Activated CD4-positive, alpha-beta T cell treated with anti-CD3 and anti-CD28 coated beads, Interleukin-2, amount 50 U/mL, for 24 hours (primary cell): ENCODE data around the gene CLDN2.
A peak's percentile ranks its signal among the peaks of the same experiment; 100 is the strongest.
"Not testable (repeated sequence)": the region's sequence is repeated elsewhere in the genome, so short reads cannot be mapped to it uniquely, and the experiment has no call there.

Experiments
- DNase-seq, 2 donors: peaks; one replicate each; pipeline ENCODE4 v3.0.0-alpha.2; 2020; ENCODE audit warnings: low read depth in 1 of 2, low spot score in 1 of 2

CLDN2 gene

GRCh38 chrX:106919932-106920452, at the start of gene CLDN2:
TSS of gene CLDN2 (plus strand) at chrX:106920402. CDS start at chrX:106928229, 7,827 bp downstream.
- DNase-seq = no peak

DNA sequence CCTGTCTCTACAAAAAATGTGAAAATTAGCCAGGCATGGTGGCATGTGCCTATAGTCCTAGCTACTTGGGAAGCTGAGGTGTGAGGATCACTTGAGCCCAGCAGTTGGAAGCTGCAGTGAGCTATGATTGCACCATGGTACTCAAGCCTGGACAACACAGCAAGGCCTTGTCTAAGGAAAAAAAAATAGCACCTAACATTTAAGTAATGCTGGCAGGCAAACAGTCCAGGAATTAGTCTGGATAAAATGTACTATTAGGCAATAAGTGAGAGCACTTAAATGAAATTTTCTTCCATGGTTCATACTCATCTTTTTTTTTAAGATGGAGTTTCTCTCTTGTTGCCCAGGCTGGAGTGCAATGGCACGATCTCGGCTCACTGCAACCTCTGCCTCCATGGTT, 47.4 kb upstream of the CLDN2 start:
- not testable (repeated sequence) for DNase-seq

DNA sequence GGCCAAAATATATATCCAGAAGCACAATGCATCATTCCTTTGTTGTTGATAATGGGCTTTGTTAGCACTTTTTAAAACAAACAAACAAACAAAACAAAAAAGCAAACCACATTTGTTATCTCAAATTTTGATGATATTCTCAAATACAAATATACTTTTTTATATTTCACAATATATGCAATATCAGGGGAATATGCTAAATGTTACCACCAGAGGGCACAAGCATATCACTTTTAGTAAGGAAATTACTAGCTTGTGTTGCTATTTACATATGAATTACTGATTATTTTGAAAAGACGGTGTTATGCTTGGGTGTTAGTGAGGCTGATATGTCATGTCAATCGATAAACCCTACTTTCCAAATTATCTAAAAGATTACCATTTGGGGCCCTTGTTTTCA, 46.1 kb upstream of the CLDN2 start:
- DNase-seq = no peak

GRCh38 chrX:106875151-106875550, 45.1 kb upstream of the CLDN2 start:
- no peak for DNase-seq

GRCh38 chrX:106889468-106889867, 30.7 kb upstream of the CLDN2 start:
- DNase-seq = no peak

- no peak for DNase-seq
Measured at GRCh38 chrX:106891762-106892460, 28.3 kb upstream of the CLDN2 start.

GRCh38 chrX:106894392-106894909, 25.8 kb upstream of the CLDN2 start:
- peak in 1 of 2 donors; percentile 8 for DNase-seq

- no peak for DNase-seq
Measured at GRCh38 chrX:106894978-106895452, 25.2 kb upstream of the CLDN2 start.

DNA sequence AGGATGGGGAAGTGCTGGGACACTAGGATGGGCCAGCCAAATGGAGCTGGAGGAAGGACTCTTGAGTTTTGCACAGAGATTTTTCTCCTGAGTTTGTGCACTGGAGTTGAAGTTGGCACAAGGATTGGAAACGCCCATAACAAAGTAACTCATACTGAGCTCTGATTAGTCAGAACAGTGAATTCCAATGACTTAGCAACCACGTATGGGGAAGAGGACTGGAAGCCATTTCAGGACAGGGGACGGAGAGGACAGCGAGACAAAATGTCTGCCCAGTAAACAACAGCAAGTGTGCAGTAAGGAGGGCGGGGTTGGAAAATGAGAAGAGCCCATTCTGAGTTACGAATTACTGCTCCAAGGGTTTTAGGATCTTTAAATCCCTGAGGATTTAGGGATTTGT, 22.9 kb upstream of the CLDN2 start:
- no peak for DNase-seq

- no peak for DNase-seq
Measured at GRCh38 chrX:106898462-106898861, 21.7 kb upstream of the CLDN2 start.

GRCh38 chrX:106899276-106899675, 20.9 kb upstream of the CLDN2 start:
- DNase-seq = no peak

DNA sequence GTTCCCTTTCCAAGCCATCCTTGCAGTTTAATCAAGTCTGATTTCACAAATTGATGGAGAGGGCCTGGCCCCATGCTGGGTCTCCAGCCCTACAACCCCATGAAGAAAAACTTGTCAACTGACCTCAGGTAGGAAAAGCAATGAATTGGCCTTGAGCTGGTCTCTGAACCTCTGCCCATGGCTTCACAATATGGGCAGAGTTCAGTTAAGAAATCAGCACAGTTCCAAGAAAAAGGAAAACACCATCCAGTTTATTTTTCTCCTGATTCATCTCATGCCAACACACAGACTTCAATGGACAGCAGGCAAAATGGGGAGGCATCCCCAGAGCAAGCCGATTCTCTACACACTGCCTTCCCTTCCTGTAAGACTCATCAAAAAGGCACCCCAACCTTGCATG, 20.4 kb upstream of the CLDN2 start:
- no peak for DNase-seq

DNA sequence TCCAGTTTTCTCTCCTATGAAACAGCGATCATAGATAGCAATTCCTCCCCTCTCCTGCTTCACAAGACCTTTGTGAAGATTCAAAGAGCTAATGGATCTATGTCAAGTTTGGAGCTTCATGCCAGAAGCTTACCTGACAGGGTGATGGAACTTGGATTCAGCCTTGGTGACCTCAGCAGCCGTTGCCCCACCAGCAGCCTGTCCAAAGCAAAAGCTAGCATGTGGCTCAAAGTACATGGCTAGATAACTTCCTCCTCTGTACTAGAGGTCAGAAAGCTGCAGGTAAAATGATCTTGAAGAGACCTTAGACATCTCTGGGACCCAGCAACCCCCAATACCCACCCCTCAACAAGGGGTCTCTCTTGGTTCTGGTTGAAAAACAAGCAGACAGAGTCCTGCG, 18.9 kb upstream of the CLDN2 start:
- DNase-seq = no peak

DNA sequence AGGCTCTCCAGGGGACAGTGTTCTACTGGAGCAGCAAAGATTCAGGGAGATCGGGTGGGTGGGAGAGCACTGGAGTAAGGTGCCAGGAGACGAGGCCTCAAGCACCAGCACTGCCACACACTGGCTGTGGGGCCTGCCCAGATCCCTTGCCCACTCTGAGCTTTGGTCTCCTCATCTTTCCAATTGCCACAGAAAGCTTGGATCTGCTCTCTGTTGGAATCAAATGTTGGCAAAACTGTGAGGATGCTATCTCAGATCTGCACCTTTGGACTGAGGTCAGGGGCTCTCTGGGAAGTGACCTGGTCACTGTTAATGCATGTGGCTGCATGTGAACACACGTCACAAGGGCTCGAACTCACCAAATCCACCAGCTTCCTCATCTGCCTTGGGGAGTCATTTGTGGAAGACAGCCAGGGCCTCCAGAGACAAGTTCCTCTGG, 18.4 kb upstream of the CLDN2 start:
- no peak for DNase-seq

GRCh38 chrX:106902684-106903083, 17.5 kb upstream of the CLDN2 start:
- DNase-seq = no peak

DNA sequence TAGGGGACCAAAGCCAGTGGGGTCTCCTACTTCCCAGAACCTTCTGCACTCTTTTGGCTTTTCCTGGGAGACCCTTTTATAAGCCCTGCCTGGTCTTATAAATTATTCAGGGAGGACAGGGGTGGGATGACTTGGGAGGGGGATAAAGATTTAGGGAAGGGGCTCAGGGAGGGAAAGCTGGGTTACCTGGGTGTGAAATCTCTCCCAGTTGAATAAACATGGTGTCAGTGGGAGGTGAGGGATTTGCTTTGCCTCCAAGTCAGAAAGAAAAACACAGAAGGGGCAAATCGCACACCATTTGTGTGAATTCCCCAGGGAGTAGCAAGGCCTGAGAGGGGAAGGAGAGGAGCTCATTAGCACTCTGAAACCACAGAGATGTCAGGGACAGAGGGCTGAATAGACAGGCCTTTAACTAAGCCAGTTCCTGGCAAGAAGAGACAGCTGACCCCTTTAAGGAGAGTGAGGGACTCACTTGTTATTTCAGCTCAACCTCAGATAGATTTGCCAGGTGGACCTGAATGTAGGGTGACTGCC, 16.8 kb upstream of the CLDN2 start, which contains the start of gene RIPPLY1:
Gene RIPPLY1, minus strand, starts transcription at position 51 of the 534 bp plus-strand sequence. CDS start 54 bp downstream, outside the sequence.
- no peak for DNase-seq

DNA sequence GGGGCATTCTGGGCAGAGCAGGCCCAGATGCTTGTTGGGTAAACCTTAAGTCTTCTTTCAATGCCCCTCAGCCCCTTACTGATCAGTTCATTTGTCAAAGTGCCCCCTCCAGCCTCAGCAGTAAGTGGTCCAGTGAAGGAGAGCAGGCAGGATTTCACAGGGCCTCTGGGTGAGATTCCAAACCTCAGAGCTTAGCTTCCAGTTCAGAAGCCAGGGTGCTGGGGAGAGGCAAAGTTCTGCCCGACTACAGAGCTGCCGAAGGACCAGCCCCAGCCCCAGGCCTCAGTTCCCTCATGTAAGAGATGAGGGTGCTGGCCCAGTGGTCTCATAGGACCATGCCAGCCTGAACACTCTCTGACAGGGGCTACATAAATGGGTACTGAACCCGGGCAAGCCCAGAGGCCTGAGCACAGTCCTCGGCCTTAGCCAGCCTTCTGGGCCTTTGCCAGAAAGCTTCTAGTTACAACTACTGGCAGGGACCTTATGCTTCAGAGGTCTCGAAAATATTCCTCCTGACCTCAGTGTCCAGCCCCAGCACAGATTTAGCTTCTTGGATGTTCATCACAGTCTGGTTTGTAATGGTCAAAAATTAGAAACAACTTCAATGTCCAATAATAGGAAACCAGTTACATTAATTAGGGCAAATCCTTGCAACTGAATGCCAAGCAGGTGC, 16.2 kb upstream of the CLDN2 start:
- no peak for DNase-seq

- DNase-seq = no peak
Measured at GRCh38 chrX:106905064-106905708, 15.0 kb upstream of the CLDN2 start.

DNA sequence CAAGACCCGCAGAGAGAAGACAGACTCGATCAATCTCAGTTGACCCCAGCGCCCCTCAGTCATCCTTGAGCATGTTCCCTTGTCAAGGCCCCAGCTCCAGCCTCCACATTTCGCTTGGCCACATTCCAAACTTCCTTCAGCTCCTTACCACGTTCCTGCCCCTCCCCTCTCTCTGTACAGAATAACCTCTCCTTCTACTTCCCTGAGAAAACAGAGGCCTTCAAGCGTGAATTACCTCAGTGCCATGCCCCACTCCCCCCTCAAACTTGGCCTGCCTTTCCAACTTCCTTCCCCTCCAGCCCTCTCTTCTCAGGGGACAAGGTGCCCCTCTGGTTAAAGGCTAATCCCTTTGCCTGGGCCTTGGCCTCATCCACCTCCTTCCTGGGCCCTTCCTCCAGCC, 13.8 kb upstream of the CLDN2 start:
- no peak for DNase-seq

DNA sequence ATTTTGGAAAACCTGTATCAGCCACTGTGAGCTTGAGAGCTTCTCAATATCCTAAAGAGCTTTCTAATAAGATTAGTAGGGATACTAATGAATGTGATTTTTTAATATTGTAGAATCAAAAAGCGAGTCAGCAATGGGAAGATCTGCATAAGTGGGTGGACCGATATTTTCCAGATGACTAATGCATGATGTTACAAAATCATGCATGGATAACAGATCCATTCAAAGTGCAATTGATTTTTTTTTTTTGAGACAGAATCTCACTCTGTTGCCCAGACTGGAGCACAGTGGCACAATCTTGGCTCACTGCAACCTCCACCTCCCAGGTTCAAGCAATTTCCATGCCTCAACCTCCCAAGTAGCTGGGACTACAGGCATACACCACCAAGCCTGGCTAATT, 7.3 kb upstream of the CLDN2 start:
- no peak for DNase-seq

DNA sequence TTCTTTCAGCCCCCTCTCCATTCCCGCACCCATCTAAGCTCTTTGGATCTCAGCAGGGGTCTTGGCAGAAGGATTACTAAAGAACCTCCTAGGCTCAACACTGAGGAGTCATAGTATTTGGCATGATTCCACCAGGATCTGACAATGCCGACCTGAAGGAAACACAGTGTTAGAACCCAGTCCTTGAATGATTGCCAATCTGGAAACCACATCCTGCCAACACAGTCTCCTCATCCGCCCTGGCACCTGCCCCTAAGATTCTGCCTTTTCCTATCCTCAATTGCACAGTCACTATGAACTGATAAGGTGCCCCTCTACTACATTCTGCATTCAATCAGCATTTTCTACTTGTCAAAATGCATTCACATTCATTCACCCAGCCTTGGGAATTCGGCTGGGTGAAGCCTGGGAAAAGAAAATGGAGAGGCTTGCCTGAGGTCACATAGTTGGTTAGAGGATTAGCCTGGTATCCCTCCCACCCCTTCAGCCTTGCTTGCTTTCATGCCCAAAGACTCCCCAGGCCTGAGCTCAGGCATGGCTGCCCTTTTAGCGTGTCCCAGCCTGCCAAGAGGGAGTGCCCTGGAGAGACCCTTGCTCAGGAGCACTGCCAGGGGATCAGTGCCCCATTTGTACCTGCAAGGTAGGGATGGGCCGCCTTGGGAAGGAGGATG, 2.2 kb upstream of the CLDN2 start:
- DNase-seq = no peak
